Measurements from ENCODE around the gene CENPF.

DNA sequence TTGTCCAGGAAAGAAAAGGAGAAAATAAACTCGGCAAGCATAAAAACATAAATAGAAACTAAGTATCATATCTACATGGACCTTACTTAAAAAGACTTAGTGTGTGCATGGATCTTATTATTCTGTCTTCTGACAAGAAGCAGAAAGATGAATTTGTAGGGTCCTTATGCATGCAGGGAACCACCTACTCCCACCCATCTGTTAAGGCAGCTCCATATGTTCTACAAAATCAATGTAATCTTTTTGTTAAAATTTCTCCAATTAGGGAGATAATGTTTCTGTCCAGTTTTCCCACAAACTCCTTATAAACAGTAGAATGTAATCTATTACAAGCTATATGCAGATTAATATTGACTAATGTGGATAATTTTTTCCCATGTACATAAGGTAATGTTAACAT is 37.7 kb upstream of the CENPF start:
- TF ChIP-seq CTCF (conservative IDR thresholded peaks at IDR 0.05 in 1 of 2, IDR thresholded peaks at IDR 0.05 in 1 of 2; ENCODE audit: extremely low read depth in 1 of 2, insufficient read depth in 1 of 2, low read depth in 1 of 2, low read length in 2 of 2) (no peak), EZH2 (IDR thresholded peaks at IDR 0.05; ENCODE audit: borderline replicate concordance, low read length) (no peak)
